ENCODE data around the gene PRKAG1.

DNA sequence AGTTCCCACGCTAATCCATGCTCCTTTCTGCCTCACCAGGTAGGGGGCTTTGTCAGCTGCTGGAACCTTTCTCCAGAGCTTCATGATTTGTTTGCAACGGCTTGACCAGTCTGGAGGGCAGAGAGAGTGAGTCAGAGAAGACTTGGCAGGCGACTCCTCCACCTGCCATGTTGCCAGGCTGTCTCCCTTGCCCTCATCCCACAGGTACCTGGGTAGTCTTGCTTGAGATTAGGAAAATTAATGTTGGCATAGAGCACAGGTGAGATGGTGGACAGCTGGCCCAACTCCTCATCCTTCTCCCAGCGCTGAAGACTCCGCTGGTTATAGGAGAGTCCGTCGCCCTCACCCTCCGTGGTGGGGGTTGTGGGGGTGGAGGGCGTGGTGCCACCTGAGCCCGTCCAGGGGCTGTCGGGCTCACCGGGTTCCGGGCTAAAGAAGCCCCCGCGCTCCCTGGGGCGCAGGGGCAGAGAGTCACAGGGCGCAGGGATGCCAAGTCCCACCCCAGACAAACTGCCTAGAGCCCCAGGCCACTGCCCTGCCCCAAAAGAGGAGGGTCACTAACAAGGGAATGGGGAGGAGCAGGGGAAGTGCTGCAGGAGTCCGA is 23.4 kb upstream of the PRKAG1 start:
- TF ChIP-seq, protein P1, sequence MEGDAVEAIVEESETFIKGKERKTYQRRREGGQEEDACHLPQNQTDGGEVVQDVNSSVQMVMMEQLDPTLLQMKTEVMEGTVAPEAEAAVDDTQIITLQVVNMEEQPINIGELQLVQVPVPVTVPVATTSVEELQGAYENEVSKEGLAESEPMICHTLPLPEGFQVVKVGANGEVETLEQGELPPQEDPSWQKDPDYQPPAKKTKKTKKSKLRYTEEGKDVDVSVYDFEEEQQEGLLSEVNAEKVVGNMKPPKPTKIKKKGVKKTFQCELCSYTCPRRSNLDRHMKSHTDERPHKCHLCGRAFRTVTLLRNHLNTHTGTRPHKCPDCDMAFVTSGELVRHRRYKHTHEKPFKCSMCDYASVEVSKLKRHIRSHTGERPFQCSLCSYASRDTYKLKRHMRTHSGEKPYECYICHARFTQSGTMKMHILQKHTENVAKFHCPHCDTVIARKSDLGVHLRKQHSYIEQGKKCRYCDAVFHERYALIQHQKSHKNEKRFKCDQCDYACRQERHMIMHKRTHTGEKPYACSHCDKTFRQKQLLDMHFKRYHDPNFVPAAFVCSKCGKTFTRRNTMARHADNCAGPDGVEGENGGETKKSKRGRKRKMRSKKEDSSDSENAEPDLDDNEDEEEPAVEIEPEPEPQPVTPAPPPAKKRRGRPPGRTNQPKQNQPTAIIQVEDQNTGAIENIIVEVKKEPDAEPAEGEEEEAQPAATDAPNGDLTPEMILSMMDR (IDR thresholded peaks at IDR 0.05) = no peak
- no peak for TF ChIP-seq POLR2A (IDR thresholded peaks at IDR 0.05)

Data from body of pancreas (tissue), 4 donors.